ENCODE measurements around the gene PSMB11.
"Not testable (repeated sequence)": the region's sequence is repeated elsewhere in the genome, so short reads cannot be mapped to it uniquely, and the experiment has no call there.

The PSMB11 gene

GRCh38 chr14:23000860-23001259 is 41.2 kb upstream of the PSMB11 start:
- no peak overlapping the region; a peak in 1 of 22 replicates for H3K9ac ChIP-seq
- H3K9me3 ChIP-seq (replicated peaks in 1 of 11), result no peaks in the 10 kb centered on the region
- no peaks in the 10 kb centered on the region for H4K20me1 ChIP-seq
- H3K27ac ChIP-seq, result no peak overlapping the region
- H3K27me3 ChIP-seq, result no peaks in the 10 kb centered on the region
- peaks cover 7 to 32% (median 21%) of the 10 kb centered on the region in 10 experiments for H3K4me1 ChIP-seq
- no peak overlapping the region for H3K4me3 ChIP-seq
- TF ChIP-seq Cebpa-rat (IDR thresholded peaks at IDR 0.05), result no peak
- peaks cover 0 to 12% (median 4%) of the 10 kb centered on the region in 11 experiments; a peak in 4 of 22 replicates for H3K36me3 ChIP-seq
- H3K4me2 ChIP-seq, result no peak overlapping the region

DNA sequence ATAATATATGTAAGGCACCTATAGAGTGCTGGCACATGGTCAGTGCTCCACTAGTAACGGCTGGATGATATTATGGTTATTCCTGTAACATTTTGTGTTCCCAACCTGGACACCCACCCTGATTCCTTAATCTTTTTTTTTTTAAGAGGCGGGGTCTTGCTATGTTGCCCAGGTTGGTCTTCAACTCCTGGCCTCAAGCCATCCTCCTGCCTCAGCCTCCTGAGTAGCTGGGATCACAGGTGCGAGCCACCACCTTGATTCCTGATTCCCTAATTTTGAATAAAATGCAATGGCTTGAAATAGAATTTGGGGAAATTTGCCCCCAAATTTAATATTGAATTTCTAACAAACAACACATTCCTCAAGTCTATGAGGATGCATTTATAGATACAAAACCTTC is 39.4 kb upstream of the PSMB11 start:
- peaks cover 0 to 12% (median 4%) of the 10 kb centered on the region in 11 experiments; a peak in 4 of 22 replicates for H3K36me3 ChIP-seq
- H3K4me1 ChIP-seq, result peaks cover 14 to 25% (median 20%) of the 10 kb centered on the region in 10 experiments
- no peaks in the 10 kb centered on the region for H4K20me1 ChIP-seq
- H3K27ac ChIP-seq, result no peak overlapping the region
- no peak overlapping the region for H3K4me3 ChIP-seq
- no peak overlapping the region for H3K4me2 ChIP-seq
- H3K9me3 ChIP-seq (replicated peaks in 1 of 11), result no peaks in the 10 kb centered on the region
- no peak overlapping the region for H3K9ac ChIP-seq
- no peak for TF ChIP-seq Cebpa-rat (IDR thresholded peaks at IDR 0.05)
- no peaks in the 10 kb centered on the region for H3K27me3 ChIP-seq

GRCh38 chr14:23004274-23004673 is 37.7 kb upstream of the PSMB11 start:
- H3K9me3 ChIP-seq (replicated peaks in 1 of 11); H3K27ac ChIP-seq; H3K36me3 ChIP-seq; H3K4me2 ChIP-seq; H3K4me3 ChIP-seq; H3K27me3 ChIP-seq; H4K20me1 ChIP-seq; H3K9ac ChIP-seq: not testable (repeated sequence)
- peaks cover 30 to 37% (median 36%) of the 10 kb centered on the region in 10 experiments for H3K4me1 ChIP-seq

- no peaks in the 10 kb centered on the region; a peak in 1 of 22 replicates for H3K9me3 ChIP-seq (replicated peaks in 1 of 11)
- H3K4me3 ChIP-seq, result peak overlapping the region in 6 of 10 experiments; percentile 59 to 80 (median 72); a peak in 9 of 20 replicates
- H3K27ac ChIP-seq, result peak overlapping the region in 9 of 11 experiments; percentile 91 to 97 (median 96); a peak in 17 of 22 replicates
- H3K4me1 ChIP-seq, result peaks cover 38 to 47% (median 44%) of the 10 kb centered on the region in 10 experiments
- H3K4me2 ChIP-seq, result peak overlapping the region; percentile 67 to 95 (median 82)
- no peaks in the 10 kb centered on the region for H3K27me3 ChIP-seq
- H3K36me3 ChIP-seq, result no peaks in the 10 kb centered on the region
- no peaks in the 10 kb centered on the region for H4K20me1 ChIP-seq
- peak overlapping the region in 10 of 11 experiments; percentile 87 to 97 (median 90); a peak in 20 of 22 replicates for H3K9ac ChIP-seq
- no peak for TF ChIP-seq Cebpa-rat (IDR thresholded peaks at IDR 0.05)
Measured at GRCh38 chr14:23005451-23006187, 36.4 kb upstream of the PSMB11 start.

DNA sequence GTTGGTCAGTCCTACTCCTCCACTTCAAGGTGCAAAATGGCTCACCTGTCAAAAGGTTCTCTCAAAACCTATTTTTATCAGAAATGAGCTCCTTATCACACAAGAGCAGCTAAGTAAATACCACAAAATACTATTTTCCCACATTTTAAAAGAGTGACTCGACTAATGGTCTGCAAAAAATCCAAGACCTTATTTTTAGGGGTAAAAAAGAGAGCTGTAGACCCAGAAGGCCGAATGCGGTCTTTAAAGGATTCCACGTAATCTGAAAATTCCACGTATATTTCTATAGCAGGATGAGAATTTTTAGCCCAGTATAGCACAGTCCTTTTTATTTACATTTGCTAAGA is 35.9 kb upstream of the PSMB11 start:
- peak overlapping the region; percentile 87 to 97 (median 91) for H3K9ac ChIP-seq
- peaks cover 38 to 48% (median 44%) of the 10 kb centered on the region in 10 experiments for H3K4me1 ChIP-seq
- H3K36me3 ChIP-seq, result no peaks in the 10 kb centered on the region
- no peaks in the 10 kb centered on the region; a peak in 1 of 22 replicates for H3K9me3 ChIP-seq (replicated peaks in 1 of 11)
- no peaks in the 10 kb centered on the region for H4K20me1 ChIP-seq
- no peaks in the 10 kb centered on the region for H3K27me3 ChIP-seq
- no peak for TF ChIP-seq Cebpa-rat (IDR thresholded peaks at IDR 0.05)
- H3K4me3 ChIP-seq, result peak overlapping the region; percentile 59 to 80 (median 70)
- H3K4me2 ChIP-seq, result peak overlapping the region; percentile 67 to 95 (median 82)
- peak overlapping the region; percentile 90 to 97 (median 96) for H3K27ac ChIP-seq

DNA sequence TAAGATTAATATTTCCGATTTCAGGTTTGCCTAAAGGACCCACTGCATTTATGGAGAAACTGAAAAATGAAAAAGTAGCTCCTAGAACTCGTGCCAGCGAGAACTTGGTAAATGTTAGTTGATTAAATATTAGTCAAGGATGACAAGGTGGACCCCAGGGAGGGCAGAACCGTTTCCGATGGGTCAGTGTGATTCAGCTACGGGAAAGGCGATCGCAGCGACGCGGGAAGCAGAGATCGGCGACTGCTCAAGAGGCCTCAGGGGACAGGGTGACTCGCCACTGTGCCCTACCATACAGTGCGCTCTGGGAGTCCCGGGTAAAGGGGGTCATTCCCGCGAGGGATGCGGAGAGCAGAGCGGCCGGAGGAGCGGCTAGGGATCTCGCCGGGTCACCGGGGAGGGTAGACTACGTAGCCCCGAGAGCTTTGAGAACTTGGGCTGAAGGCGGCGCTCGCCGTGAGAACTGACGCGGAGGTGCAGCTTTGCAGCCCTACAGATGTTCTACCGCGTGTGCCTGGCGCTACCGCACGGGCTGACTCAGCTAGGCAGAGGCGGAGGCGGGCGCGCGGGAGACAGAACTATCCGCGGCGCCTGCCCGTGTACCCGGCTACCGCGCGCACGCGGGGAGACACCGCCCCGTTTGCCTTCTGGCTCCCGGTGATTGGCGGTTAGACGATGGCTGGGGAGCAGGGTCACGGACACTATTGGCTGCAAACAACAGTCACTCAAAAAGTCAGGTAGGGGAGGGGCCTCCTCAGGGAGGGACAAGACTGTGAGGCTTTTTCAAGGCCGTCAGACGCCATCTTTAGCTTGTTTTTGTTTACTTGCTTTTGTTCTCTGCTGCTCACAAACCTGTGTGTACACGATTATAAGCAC is 35.2 kb upstream of the PSMB11 start:
- peak overlapping the region; percentile 90 to 97 (median 96) for H3K27ac ChIP-seq
- peaks cover 38 to 48% (median 44%) of the 10 kb centered on the region in 10 experiments for H3K4me1 ChIP-seq
- no peak for TF ChIP-seq Cebpa-rat (IDR thresholded peaks at IDR 0.05)
- H3K4me2 ChIP-seq, result peak overlapping the region; percentile 75 to 95 (median 85)
- H3K4me3 ChIP-seq, result peak overlapping the region; percentile 59 to 80 (median 70)
- no peaks in the 10 kb centered on the region for H4K20me1 ChIP-seq
- no peaks in the 10 kb centered on the region for H3K36me3 ChIP-seq
- peak overlapping the region; percentile 87 to 97 (median 91) for H3K9ac ChIP-seq
- no peaks in the 10 kb centered on the region for H3K27me3 ChIP-seq
- no peaks in the 10 kb centered on the region; a peak in 1 of 22 replicates for H3K9me3 ChIP-seq (replicated peaks in 1 of 11)

DNA sequence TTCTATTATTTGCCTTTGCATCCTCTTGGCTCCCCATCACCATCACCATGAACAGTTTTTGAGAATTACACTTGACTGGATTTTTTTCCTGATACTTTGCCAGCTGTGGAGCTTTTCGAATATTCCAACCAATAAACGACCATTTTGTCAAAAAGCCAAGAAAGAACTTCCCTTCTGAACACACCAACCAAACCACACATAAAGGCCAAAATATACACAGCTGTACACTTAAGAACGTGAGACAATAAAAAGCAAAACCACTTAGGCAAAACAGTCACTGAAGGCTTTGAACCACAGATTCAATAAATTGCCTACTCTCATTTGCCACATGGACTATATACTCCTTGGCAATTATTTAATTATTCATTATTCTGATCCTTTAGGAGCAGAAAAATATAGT is 33.2 kb upstream of the PSMB11 start:
- peak overlapping the region; percentile 48 to 72 (median 62); a peak in 16 of 20 replicates for H3K4me3 ChIP-seq
- peaks cover 38 to 48% (median 44%) of the 10 kb centered on the region in 10 experiments for H3K4me1 ChIP-seq
- H3K27ac ChIP-seq, result peak overlapping the region; percentile 76 to 97 (median 95); a peak in 21 of 22 replicates
- peak overlapping the region; percentile 75 to 95 (median 85) for H3K4me2 ChIP-seq
- H3K9ac ChIP-seq, result peak overlapping the region; percentile 11 to 90 (median 78); a peak in 20 of 22 replicates
- no peaks in the 10 kb centered on the region for H3K27me3 ChIP-seq
- H3K9me3 ChIP-seq (replicated peaks in 1 of 11), result no peaks in the 10 kb centered on the region; a peak in 1 of 22 replicates
- no peak for TF ChIP-seq Cebpa-rat (IDR thresholded peaks at IDR 0.05)
- no peaks in the 10 kb centered on the region for H4K20me1 ChIP-seq
- H3K36me3 ChIP-seq, result no peaks in the 10 kb centered on the region

- H4K20me1 ChIP-seq, result no peaks in the 10 kb centered on the region
- H3K9me3 ChIP-seq (replicated peaks in 1 of 11), result no peaks in the 10 kb centered on the region; a peak in 1 of 22 replicates
- H3K27ac ChIP-seq, result peak overlapping the region; percentile 76 to 97 (median 95)
- peak overlapping the region; percentile 75 to 95 (median 85) for H3K4me2 ChIP-seq
- peaks cover 38 to 48% (median 44%) of the 10 kb centered on the region in 10 experiments for H3K4me1 ChIP-seq
- no peaks in the 10 kb centered on the region for H3K27me3 ChIP-seq
- H3K36me3 ChIP-seq, result no peaks in the 10 kb centered on the region
- H3K4me3 ChIP-seq, result peak overlapping the region; percentile 48 to 72 (median 62)
- peak overlapping the region; percentile 75 to 90 (median 81) for H3K9ac ChIP-seq
- TF ChIP-seq Cebpa-rat (IDR thresholded peaks at IDR 0.05), result no peak
Measured at GRCh38 chr14:23009483-23009938, 32.5 kb upstream of the PSMB11 start.
